Stimulated activated CD8-positive, alpha-beta memory T cell treated with anti-CD3 and anti-CD28 coated beads, Interleukin-2, amount 100 ng/mL, for 48 hours (primary cell): ENCODE measurements around the gene ASTN1.
A peak's percentile ranks its signal among the peaks of the same experiment; 100 is the strongest.

ENCODE experiments used
- DNase-seq, 2 donors: peaks; one replicate each; pipeline ENCODE4 v3.0.0-alpha.2; 2020; ENCODE audit warnings: low read depth in 2 of 2

ASTN1 gene

GRCh38 chr1:177164380-177165068 is at the start of gene ASTN1:
Gene ASTN1, minus strand, starts transcription at chr1:177164712. Its CDS starts 36 bp downstream, at chr1:177164676.
- no peak for DNase-seq

- DNase-seq: no peak
Observed at GRCh38 chr1:177211231-177211630, 46.7 kb upstream of the ASTN1 start.

GRCh38 chr1:177210071-177210470 is 45.6 kb upstream of the ASTN1 start:
- DNase-seq: no peak

GRCh38 chr1:177209357-177209756 is 44.8 kb upstream of the ASTN1 start:
- DNase-seq: no peak

- DNase-seq: no peak
Observed at GRCh38 chr1:177208920-177209319, 44.4 kb upstream of the ASTN1 start.

- DNase-seq: no peak
Observed at GRCh38 chr1:177206831-177207355, 42.4 kb upstream of the ASTN1 start.

DNA sequence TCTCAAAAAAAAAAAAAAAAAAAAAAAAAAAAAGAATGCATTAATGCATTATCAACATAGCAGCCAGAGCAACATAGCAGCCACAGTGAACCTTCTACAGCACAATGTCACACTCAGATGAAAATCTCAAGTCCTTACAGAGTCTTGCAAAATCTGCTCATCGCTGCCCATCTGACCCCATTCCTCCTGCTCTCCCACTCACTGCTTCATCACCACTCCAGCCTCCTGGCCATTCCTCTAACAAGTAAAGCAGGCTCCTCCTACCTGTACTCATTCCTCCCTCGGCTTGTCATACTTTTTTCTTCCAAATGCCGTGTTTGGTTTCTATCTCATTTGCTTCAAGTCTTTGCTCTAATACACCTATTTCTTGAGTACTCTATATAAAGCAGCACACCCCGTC is 35.8 kb upstream of the ASTN1 start:
- no peak for DNase-seq

GRCh38 chr1:177198243-177198642 is 33.7 kb upstream of the ASTN1 start:
- DNase-seq: no peak

GRCh38 chr1:177190308-177190970 is 25.9 kb upstream of the ASTN1 start:
- DNase-seq: no peak

GRCh38 chr1:177186639-177187038 is 22.1 kb upstream of the ASTN1 start:
- no peak for DNase-seq

- DNase-seq: no peak
Observed at GRCh38 chr1:177185209-177185608, 20.7 kb upstream of the ASTN1 start.

GRCh38 chr1:177183836-177184235 is 19.3 kb upstream of the ASTN1 start:
- no peak for DNase-seq

GRCh38 chr1:177181631-177182291 is 17.2 kb upstream of the ASTN1 start:
- DNase-seq: peak; percentile 9 to 36

- no peak for DNase-seq
Observed at GRCh38 chr1:177181280-177181630, 16.7 kb upstream of the ASTN1 start.

DNA sequence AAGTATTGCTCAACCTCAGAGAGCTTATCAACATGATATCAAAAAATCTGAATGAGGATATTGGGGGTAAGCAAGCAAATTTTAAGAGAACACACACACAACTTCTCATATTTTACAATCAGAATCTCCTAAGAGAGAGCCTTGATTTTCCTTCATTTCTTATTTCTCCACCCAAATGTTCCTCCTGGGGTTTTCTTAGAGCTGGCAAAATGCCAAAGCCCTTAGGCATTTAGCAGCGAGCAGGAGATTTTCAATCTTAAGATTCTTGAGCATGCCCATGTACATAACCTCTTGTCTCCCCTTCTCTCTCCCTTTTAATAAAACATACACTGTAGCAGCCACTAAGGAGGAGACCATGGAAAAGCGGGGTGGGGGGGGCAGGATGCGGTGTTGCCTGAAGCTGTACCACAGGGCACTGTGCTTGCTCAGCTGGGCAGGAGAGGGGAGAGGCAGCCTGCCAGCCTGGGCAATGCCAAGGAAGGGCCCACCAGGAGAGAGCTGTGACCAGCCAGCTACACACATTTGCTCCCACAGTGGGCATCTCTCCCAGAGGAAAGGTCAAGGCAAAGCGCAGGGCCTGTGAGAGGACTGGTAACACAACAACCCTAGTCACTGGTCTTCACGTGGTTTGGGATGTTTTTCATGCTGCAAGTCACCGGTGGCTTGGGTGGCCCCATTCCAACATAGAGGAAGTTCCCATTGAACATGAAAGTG is 10.6 kb upstream of the ASTN1 start:
- DNase-seq: no peak

DNA sequence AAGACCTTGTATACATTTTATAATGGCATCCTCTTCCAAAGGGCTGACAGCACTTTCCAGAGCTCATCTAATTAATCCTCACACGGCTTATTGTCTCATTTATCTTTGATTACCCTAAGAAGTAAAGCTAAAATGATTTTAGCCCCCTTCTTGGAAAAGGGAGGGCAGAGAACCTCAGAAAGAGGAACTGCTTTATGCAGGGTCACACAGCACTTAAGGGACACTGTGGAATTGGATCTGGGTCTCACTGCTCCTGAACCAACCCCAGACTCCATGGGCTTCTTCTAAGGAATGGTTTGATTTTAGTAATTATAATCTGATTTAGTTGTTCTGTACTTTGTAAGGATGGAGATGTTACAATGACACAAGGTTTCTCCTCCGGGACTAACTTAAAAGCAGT is 9.5 kb upstream of the ASTN1 start:
- no peak for DNase-seq

GRCh38 chr1:177172866-177173265 is 8.4 kb upstream of the ASTN1 start:
- no peak for DNase-seq

DNA sequence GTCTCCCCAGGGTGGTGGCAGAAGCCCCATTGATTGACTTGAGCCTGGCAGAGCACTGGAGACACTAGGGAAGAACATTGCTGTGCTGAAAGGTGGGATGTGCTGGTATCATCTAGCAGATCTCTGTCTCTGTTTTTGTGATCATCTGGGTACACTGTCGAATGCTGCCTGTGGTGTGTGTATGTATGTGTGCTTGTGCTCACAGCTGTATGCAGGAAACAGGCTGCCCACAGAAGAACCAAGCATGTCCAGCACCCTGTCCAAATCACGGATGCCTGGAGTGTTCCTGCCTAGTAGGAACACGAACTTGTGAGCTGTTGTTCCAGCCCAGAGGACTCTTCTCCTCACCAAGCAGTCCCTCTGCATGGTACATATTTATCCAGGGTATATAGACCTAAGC is 7.8 kb upstream of the ASTN1 start:
- DNase-seq: no peak

- no peak for DNase-seq
Observed at GRCh38 chr1:177171536-177172123, 7.1 kb upstream of the ASTN1 start.

DNA sequence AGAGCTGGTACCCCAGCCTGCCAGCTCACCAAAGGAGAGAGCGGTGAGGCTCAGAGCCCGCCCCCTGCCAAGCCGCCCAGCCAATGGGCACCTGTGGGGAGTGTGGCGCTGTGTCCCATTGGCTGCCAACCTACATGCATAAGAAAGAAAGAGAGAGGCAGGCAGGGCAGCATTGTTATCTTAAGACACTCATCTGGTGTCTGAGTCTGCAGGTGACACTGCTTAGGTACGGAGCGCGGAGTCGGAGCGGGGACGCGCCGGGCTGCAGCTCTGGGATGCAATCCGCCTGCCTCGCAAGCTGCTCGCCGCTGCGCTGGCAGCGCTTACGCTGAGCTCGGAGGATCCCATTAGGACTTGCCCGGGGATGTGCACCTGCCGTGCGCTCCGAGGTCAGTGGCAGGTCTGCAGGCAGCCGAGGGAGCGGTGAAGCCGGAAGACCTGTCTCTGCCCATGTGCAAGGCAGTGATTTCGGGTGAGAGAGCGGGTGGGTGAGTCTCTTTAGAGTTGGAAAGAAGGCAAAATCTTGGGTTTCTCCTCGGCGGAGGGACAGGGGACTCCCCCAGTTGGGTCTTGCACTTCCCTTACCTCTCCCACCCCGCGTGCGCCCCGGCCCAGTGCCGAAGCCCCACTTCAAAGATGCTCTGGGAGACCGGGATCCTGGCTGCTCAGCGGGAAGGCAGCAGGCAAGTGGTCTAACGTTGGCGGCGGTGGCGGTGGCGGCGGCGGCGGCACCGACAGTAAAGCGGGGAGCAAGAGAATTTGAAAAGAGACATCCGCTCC is 6.4 kb upstream of the ASTN1 start, which contains the start of gene BRINP2:
TSS of gene BRINP2 (plus strand) at position 203 of the 780 bp plus-strand sequence. CDS start 58,919 bp downstream, outside the sequence.
- no peak for DNase-seq

DNA sequence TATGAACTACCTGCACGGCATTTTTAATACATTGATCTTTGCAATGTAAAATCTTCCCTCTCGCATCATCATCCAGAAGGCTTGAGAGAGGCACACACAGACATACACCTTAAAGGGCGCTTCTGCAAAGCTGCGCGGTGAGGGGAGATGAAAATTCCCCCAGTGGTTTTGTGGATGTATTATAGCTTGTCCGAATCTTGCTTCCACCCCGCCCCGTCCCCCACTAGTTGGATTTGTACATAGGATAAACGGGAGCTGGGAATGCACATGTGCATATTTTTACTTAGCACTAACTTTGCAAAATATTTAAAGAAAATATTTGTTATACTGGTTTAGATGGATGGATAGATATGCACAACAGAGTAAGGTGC is 542 bp upstream of the ASTN1 start:
- no peak for DNase-seq
